KMS-11 (cell line): ENCODE data around the gene RNF225.

Experiments
- H2AFZ ChIP-seq: fragments of 200-600 bp; sonication (generic); 2 replicates; pipeline ENCODE4 v1.6.1; 2016; ENCODE audit warnings: antibody characterized with exemption, mixed run types, low read depth
- H3K27ac ChIP-seq: fragments of 200-600 bp; sonication (generic); 2 replicates; pipeline ENCODE4 v1.6.1; 2016; ENCODE audit warnings: mild to moderate bottlenecking, mixed run types
- H3K27me3 ChIP-seq: fragments of 200-600 bp; sonication (generic); 2 replicates; pipeline ENCODE4 v1.6.1; 2017; ENCODE audit warnings: mild to moderate bottlenecking, low read depth, mixed run types, moderate library complexity; ENCODE audit not compliant: insufficient read depth
- H3K36me3 ChIP-seq: fragments of 200-600 bp; sonication (generic); 2 replicates; pipeline ENCODE4 v1.6.1; 2017; ENCODE audit warnings: mild to moderate bottlenecking, mixed run types; ENCODE audit not compliant: insufficient read depth
- H3K4me1 ChIP-seq: fragments of 200-600 bp; sonication (generic); 2 replicates; pipeline ENCODE4 v1.6.1; 2016; ENCODE audit warnings: mild to moderate bottlenecking, low read depth, mixed run types; ENCODE audit not compliant: poor library complexity, severe bottlenecking
- H3K4me2 ChIP-seq: fragments of 200-600 bp; sonication (generic); 2 replicates; pipeline ENCODE4 v1.7.0; 2016; ENCODE audit warnings: mild to moderate bottlenecking, mixed run types
- H3K4me3 ChIP-seq: fragments of 200-600 bp; sonication (generic); IDR thresholded peaks from 2 replicates; pipeline ENCODE4 v1.6.1; 2017; ENCODE audit warnings: low read depth, low read length, mixed read lengths; ENCODE audit not compliant: insufficient read depth
- H3K79me2 ChIP-seq: fragments of 200-600 bp; sonication (generic); 2 replicates; pipeline ENCODE4 v1.6.1; 2016; ENCODE audit warnings: low read depth, mixed run types; ENCODE audit not compliant: insufficient read depth
- H3K9ac ChIP-seq: fragments of 200-600 bp; sonication (generic); 2 replicates; pipeline ENCODE4 v1.6.1; 2016; ENCODE audit warnings: mild to moderate bottlenecking, mixed run types
- H4K20me1 ChIP-seq: fragments of 200-600 bp; sonication (generic); 2 replicates; pipeline ENCODE4 v1.6.1; 2016; ENCODE audit warnings: mild to moderate bottlenecking, mixed run types; ENCODE audit not compliant: insufficient read depth
- TF ChIP-seq, protein P1 (sequence below): fragments of 200-600 bp; sonication (generic); conservative IDR thresholded peaks from 2 replicates; pipeline ENCODE4 v1.6.1; 2017; ENCODE audit warnings: low read depth, mild to moderate bottlenecking, antibody characterized with exemption, low read length, moderate library complexity, mixed read lengths

Gene RNF225

GRCh38 chr19:58350001-58350861 is 45.2 kb upstream of the RNF225 start:
- TF ChIP-seq, protein P1, sequence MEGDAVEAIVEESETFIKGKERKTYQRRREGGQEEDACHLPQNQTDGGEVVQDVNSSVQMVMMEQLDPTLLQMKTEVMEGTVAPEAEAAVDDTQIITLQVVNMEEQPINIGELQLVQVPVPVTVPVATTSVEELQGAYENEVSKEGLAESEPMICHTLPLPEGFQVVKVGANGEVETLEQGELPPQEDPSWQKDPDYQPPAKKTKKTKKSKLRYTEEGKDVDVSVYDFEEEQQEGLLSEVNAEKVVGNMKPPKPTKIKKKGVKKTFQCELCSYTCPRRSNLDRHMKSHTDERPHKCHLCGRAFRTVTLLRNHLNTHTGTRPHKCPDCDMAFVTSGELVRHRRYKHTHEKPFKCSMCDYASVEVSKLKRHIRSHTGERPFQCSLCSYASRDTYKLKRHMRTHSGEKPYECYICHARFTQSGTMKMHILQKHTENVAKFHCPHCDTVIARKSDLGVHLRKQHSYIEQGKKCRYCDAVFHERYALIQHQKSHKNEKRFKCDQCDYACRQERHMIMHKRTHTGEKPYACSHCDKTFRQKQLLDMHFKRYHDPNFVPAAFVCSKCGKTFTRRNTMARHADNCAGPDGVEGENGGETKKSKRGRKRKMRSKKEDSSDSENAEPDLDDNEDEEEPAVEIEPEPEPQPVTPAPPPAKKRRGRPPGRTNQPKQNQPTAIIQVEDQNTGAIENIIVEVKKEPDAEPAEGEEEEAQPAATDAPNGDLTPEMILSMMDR, result no peak
- Histone ChIP-seq H3K27me3 (peaks cover 13% of the 10 kb centered on the region; the same call in 1 of the 2 replicates), H3K36me3 (no peaks in the 10 kb centered on the region), H3K4me2 (no peak overlapping the region), H3K4me3 (no peak overlapping the region), H3K9ac (no peak overlapping the region), H2AFZ (no peak overlapping the region), H4K20me1 (no peaks in the 10 kb centered on the region), H3K27ac (no peak overlapping the region), H3K79me2 (no peaks in the 10 kb centered on the region), H3K4me1 (no peaks in the 10 kb centered on the region)

GRCh38 chr19:58350871-58351557 is 44.4 kb upstream of the RNF225 start:
- Histone ChIP-seq H3K4me3 (no peak overlapping the region), H3K79me2 (no peaks in the 10 kb centered on the region), H4K20me1 (no peaks in the 10 kb centered on the region), H3K27me3 (peaks cover 13% of the 10 kb centered on the region; the same call in 1 of the 2 replicates), H2AFZ (no peak overlapping the region), H3K4me1 (peaks cover 3% of the 10 kb centered on the region), H3K27ac (no peak overlapping the region), H3K9ac (no peak overlapping the region), H3K4me2 (no peak overlapping the region), H3K36me3 (no peaks in the 10 kb centered on the region)
- TF ChIP-seq, protein P1, result no peak

GRCh38 chr19:58351558-58351878 is 43.9 kb upstream of the RNF225 start:
- Histone ChIP-seq H2AFZ (no peak overlapping the region), H3K36me3 (no peaks in the 10 kb centered on the region), H4K20me1 (no peaks in the 10 kb centered on the region), H3K9ac (no peak overlapping the region), H3K27me3 (peaks cover 13% of the 10 kb centered on the region; the same call in 1 of the 2 replicates), H3K4me2 (no peak overlapping the region), H3K4me1 (peaks cover 3% of the 10 kb centered on the region), H3K4me3 (no peak overlapping the region), H3K79me2 (no peaks in the 10 kb centered on the region), H3K27ac (no peak overlapping the region)
- TF ChIP-seq, protein P1, result no peak

DNA sequence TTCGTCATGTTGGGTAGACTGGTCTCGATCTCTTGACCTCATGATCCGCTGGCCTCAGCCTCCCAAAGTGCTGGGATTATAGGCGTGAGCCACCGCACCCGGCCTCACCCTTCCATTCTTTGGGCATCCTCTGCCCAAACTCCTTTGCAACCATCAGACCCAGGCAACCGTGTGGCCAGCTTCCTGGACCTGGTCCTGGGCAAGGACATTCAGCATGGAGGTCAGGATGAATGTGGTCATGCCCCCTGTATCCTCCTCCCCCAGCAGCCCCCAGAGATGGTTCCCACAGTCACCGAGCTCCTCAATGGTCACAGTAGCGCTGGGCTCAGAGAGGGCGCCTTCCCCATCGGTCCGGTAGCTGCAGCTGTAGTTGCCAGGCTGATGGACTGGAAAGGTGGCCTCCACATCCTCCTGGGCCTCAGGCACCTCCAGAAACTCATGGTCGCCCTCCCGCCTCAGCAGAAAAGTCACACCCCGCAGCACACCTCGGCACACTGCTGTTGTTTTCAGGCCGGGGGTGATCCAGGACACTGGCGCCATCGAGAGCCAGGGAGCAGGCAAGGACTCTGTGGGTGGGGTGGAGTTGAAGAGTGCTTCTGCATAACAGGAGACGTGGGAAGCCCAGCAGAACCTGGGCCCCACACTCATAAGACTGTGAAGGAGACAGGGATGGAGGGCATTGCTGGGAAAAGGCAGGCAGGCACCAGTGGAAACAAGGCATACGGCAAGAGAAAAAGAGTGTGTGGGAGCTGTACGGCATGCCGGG is 43.3 kb upstream of the RNF225 start:
- no peak overlapping the region for H3K9ac ChIP-seq
- peaks cover 3% of the 10 kb centered on the region for H3K4me1 ChIP-seq
- TF ChIP-seq, protein P1, result no peak
- no peaks in the 10 kb centered on the region for H3K79me2 ChIP-seq
- H3K36me3 ChIP-seq, result no peaks in the 10 kb centered on the region
- no peak overlapping the region for H3K4me2 ChIP-seq
- no peaks in the 10 kb centered on the region for H4K20me1 ChIP-seq
- H2AFZ ChIP-seq, result no peak overlapping the region
- no peak overlapping the region for H3K27ac ChIP-seq
- H3K4me3 ChIP-seq, result no peak overlapping the region
- H3K27me3 ChIP-seq, result peaks cover 9% of the 10 kb centered on the region; the same call in 1 of the 2 replicates
